Mesenteric fat pad (tissue), 1 donor: ENCODE results near the gene ALOX15. TPM values are rescaled to one million over a fixed set of nuclear protein-coding genes. Genes with fewer than 3 reads are reported as not detected.
"Not testable (repeated sequence)": the region's sequence is repeated elsewhere in the genome, so short reads cannot be mapped to it uniquely, and the experiment has no call there.

Experiments used
- DNase-seq: peaks from one replicate; pipeline ENCODE4 v3.0.0-alpha.2; 2020; ENCODE audit warnings: low spot score
- total RNA-seq: library from RNA; stranded (reverse); fragmentation: NEBNext Ultra II Directional; extraction: Animal tissue kit (Norgen Biotek cat#: 25700); gene quantifications from one replicate; pipeline ENCODE4 v1.2.1, GENCODE V29; 2021
- donor health status: DM: yes; HTN: yes; CAD: no.

Gene ALOX15
- total RNA-seq, 1 donor from 2014 or later: not detected

- no peak for DNase-seq
Observed at GRCh38 chr17:4617590-4618351, 23.7 kb downstream of the ALOX15 start.

- DNase-seq: no peak
Observed at GRCh38 chr17:4617090-4617489, 24.4 kb downstream of the ALOX15 start.

GRCh38 chr17:4616476-4616875 lies 25.0 kb downstream of the ALOX15 start:
- no peak for DNase-seq

- DNase-seq: no peak
Observed at GRCh38 chr17:4610656-4611055, 30.8 kb downstream of the ALOX15 start.

GRCh38 chr17:4610162-4610561 lies 31.3 kb downstream of the ALOX15 start:
- DNase-seq: no peak

- DNase-seq: no peak
Observed at GRCh38 chr17:4609761-4610160, 31.7 kb downstream of the ALOX15 start.

GRCh38 chr17:4607773-4608187 lies 33.7 kb downstream of the ALOX15 start:
- no peak for DNase-seq

- no peak for DNase-seq
Observed at GRCh38 chr17:4607261-4607741, 34.2 kb downstream of the ALOX15 start.

- DNase-seq: no peak
Observed at GRCh38 chr17:4605826-4606225, 35.7 kb downstream of the ALOX15 start.

- not testable (repeated sequence) for DNase-seq
Observed at GRCh38 chr17:4604736-4605135, 36.7 kb downstream of the ALOX15 start.

GRCh38 chr17:4604111-4604644 lies 37.3 kb downstream of the ALOX15 start:
- DNase-seq: no peak

GRCh38 chr17:4602041-4602440 lies 39.4 kb downstream of the ALOX15 start:
- no peak for DNase-seq

GRCh38 chr17:4601326-4601725 lies 40.2 kb downstream of the ALOX15 start:
- no peak for DNase-seq

GRCh38 chr17:4600563-4600962 lies 40.9 kb downstream of the ALOX15 start:
- DNase-seq: no peak

GRCh38 chr17:4599505-4600281 lies 41.8 kb downstream of the ALOX15 start:
- no peak for DNase-seq

- DNase-seq: no peak
Observed at GRCh38 chr17:4598776-4599504, 42.5 kb downstream of the ALOX15 start.

GRCh38 chr17:4597975-4598374 lies 43.5 kb downstream of the ALOX15 start:
- no peak for DNase-seq

- DNase-seq: no peak
Observed at GRCh38 chr17:4596636-4597380, 44.7 kb downstream of the ALOX15 start.

GRCh38 chr17:4595685-4596342 lies 45.7 kb downstream of the ALOX15 start:
- DNase-seq: not testable (repeated sequence)
